A549 (cell line): ENCODE data around the gene AADACL3.

Source experiments
- CHD2 ChIP-seq: fragments of 150-350 bp; IDR thresholded peaks from 2 replicates; pipeline ENCODE4 v1.6.1; 2014; ENCODE audit warnings: low read length; ENCODE audit not compliant: partially characterized antibody
- EP300 ChIP-seq, 2 experiments: fragments of >200 bp; sonication (Bioruptor Twin); formaldehyde crosslinking; IDR thresholded peaks; 2 replicates in 1 of 2; 3 replicates in 1 of 2; pipeline ENCODE4 v1.6.1; 2016 to 2017
- FOSB ChIP-seq: fragments of 250-450 bp; sonication (Bioruptor Pico); IDR thresholded peaks from 2 replicates; pipeline ENCODE4 v1.5.0; 2020; ENCODE audit warnings: mild to moderate bottlenecking, moderate library complexity
- MYC ChIP-seq: IDR thresholded peaks from 2 replicates; pipeline ENCODE4 v1.6.1; 2012; ENCODE audit warnings: mild to moderate bottlenecking, inconsistent platforms, low read length, improper control_type of control experiment, borderline replicate concordance
- POLR2A ChIP-seq: IDR thresholded peaks from 2 replicates; pipeline ENCODE4 v1.6.1; 2012; ENCODE audit warnings: mild to moderate bottlenecking, low read length
- SMC3 ChIP-seq: fragments of >200 bp; sonication (Bioruptor Twin); formaldehyde crosslinking; IDR thresholded peaks from 3 replicates; pipeline ENCODE4 v1.6.1; 2018; ENCODE audit warnings: inconsistent platforms
- TFCP2L1 ChIP-seq: fragments of 250-450 bp; sonication (Bioruptor Pico); IDR thresholded peaks from 2 replicates; pipeline ENCODE4 v1.5.0; 2021; ENCODE audit warnings: mild to moderate bottlenecking
- ZNF302 ChIP-seq: fragments of 250-450 bp; sonication (Bioruptor Pico); IDR thresholded peaks from 2 replicates; pipeline ENCODE4 v1.9.0; 2021; ENCODE audit warnings: inconsistent platforms, mild to moderate bottlenecking, moderate library complexity
- TF ChIP-seq, protein P1 (sequence below): IDR thresholded peaks from 2 replicates; pipeline ENCODE4 v1.6.1; 2012
- TF ChIP-seq, protein P2 (sequence below): fragments of 450-650 bp; IDR thresholded peaks from 2 replicates; pipeline ENCODE4 v1.6.1; 2014; ENCODE audit warnings: antibody characterized with exemption
- TF ChIP-seq, protein P3 (sequence below): fragments of >200 bp; sonication (Bioruptor Twin); formaldehyde crosslinking; IDR thresholded peaks from 3 replicates; pipeline ENCODE4 v1.5.1; 2016

DNA sequence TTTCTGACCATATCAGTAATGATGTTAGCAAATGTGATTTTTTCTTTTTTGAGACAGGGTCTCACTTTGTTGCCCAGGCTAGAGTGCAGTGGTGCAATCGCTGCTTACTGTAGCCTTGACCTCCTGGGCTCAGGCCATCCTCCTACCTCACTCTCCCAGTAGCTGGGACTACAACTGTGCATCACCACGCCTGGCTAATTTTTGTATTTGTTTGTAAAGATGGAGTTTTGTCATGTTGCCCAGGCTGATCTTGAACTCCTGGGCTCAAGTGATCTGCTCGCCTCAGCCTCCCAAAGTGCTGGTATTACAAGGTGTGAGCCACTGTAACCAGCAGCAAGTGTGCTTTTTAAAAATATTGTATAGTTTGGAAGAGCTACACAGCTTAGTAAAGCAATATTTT lies 26.0 kb downstream of the AADACL3 start:
- TF ChIP-seq POLR2A, result no peak
- TF ChIP-seq ZNF302 (CRISPR knock-in tag), result no peak
- TF ChIP-seq TFCP2L1 (CRISPR knock-in tag), result no peak
- TF ChIP-seq, protein P1, sequence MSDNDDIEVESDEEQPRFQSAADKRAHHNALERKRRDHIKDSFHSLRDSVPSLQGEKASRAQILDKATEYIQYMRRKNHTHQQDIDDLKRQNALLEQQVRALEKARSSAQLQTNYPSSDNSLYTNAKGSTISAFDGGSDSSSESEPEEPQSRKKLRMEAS, result no peak
- TF ChIP-seq, protein P2, sequence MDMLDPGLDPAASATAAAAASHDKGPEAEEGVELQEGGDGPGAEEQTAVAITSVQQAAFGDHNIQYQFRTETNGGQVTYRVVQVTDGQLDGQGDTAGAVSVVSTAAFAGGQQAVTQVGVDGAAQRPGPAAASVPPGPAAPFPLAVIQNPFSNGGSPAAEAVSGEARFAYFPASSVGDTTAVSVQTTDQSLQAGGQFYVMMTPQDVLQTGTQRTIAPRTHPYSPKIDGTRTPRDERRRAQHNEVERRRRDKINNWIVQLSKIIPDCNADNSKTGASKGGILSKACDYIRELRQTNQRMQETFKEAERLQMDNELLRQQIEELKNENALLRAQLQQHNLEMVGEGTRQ, result no peak
- TF ChIP-seq, protein P3, sequence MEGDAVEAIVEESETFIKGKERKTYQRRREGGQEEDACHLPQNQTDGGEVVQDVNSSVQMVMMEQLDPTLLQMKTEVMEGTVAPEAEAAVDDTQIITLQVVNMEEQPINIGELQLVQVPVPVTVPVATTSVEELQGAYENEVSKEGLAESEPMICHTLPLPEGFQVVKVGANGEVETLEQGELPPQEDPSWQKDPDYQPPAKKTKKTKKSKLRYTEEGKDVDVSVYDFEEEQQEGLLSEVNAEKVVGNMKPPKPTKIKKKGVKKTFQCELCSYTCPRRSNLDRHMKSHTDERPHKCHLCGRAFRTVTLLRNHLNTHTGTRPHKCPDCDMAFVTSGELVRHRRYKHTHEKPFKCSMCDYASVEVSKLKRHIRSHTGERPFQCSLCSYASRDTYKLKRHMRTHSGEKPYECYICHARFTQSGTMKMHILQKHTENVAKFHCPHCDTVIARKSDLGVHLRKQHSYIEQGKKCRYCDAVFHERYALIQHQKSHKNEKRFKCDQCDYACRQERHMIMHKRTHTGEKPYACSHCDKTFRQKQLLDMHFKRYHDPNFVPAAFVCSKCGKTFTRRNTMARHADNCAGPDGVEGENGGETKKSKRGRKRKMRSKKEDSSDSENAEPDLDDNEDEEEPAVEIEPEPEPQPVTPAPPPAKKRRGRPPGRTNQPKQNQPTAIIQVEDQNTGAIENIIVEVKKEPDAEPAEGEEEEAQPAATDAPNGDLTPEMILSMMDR, result no peak
- TF ChIP-seq EP300 (IDR thresholded peaks at IDR 0.05), result no peak
- TF ChIP-seq SMC3, result no peak
- no peak for TF ChIP-seq FOSB (CRISPR knock-in tag)
- no peak for TF ChIP-seq MYC
- no peak for TF ChIP-seq CHD2
